Upper lobe of left lung (tissue), 6 donors: ENCODE measurements around the gene CMTM8. TPM values are rescaled to one million over a fixed set of nuclear protein-coding genes. Genes with fewer than 3 reads are reported as not detected.

Experiments used
- ATAC-seq, 2 donors: fragments of 200-7000 bp; cut with Tn5 transposase; one replicate each; pipeline ENCODE4 v1.9.1; 2022; ENCODE audit warnings: mild to moderate bottlenecking in 2 of 2, moderate library complexity in 2 of 2; ENCODE audit not compliant: low FRiP score in 2 of 2
- DNase-seq, 2 donors: peaks; one replicate each; pipeline ENCODE4 v3.0.0-alpha.2; 2019 to 2020
- H3K27ac ChIP-seq, 4 donors: fragments of 200-600 bp; sonication (generic); one replicate each; pipeline ENCODE4 v1.5.1; 2016 to 2019
- H3K27me3 ChIP-seq, 4 donors: fragments of 200-600 bp; sonication (generic); one replicate each; pipeline ENCODE4 v1.5.1; 2017 to 2019
- H3K36me3 ChIP-seq, 4 donors: fragments of 200-600 bp; sonication (generic); one replicate each; pipeline ENCODE4 v1.5.1; 2016 to 2019
- H3K4me1 ChIP-seq, 4 donors: fragments of 200-600 bp; sonication (generic); one replicate each; pipeline ENCODE4 v1.5.1; 2018 to 2019
- H3K4me3 ChIP-seq, 4 donors: fragments of 200-600 bp; sonication (generic); one replicate each; pipeline ENCODE4 v1.5.1; 2017 to 2019; ENCODE audit warnings: mild to moderate bottlenecking in 2 of 4, moderate library complexity in 1 of 4
- H3K9me3 ChIP-seq, 4 donors: fragments of 200-600 bp; sonication (generic); one replicate each; pipeline ENCODE4 v1.5.1; 2018 to 2019
- CTCF ChIP-seq, 6 experiments: fragments of 450-650 bp in 4 of 6; fragments of 200-600 bp in 2 of 6; sonication (generic) in 2 of 6; IDR thresholded peaks; one replicate each; pipeline ENCODE4 v1.5.1; 2016 to 2019; ENCODE audit warnings: antibody characterized with exemption in 6 of 6
- EP300 ChIP-seq, 4 donors: sonication (generic); formaldehyde crosslinking; IDR thresholded peaks; one replicate each; pipeline ENCODE4 v1.5.1; 2017; ENCODE audit warnings: antibody characterized with exemption in 4 of 4, control low read depth in 2 of 4
- POLR2A ChIP-seq, 4 donors: fragments of 450-650 bp; IDR thresholded peaks; one replicate each; pipeline ENCODE4 v1.5.1; 2016 to 2017; ENCODE audit warnings: antibody characterized with exemption in 4 of 4, mild to moderate bottlenecking in 2 of 4
- POLR2AphosphoS5 ChIP-seq, 2 donors: sonication (generic); formaldehyde crosslinking; IDR thresholded peaks; one replicate each; pipeline ENCODE4 v1.5.1; 2017; ENCODE audit warnings: antibody characterized with exemption in 2 of 2
- WGBS, 2 donors: methylation state at CpG; one replicate each; pipeline ENCODE4 v1.1.5; 2017 to 2018; 5-methylcytosine and 5-hydroxymethylcytosine counted together
- total RNA-seq, 6 donors: library from RNA; depleted of rRNA in 4 of 6; stranded (reverse); fragments of >200 nt in 4 of 6; gene quantifications; one replicate each; pipeline versions ENCODE4 v1.1.0 to v1.2.1, GENCODE V29; 2016 to 2021
- donor health status: DM: no; HTN: no; CAD: no; lungs with moderate emphysema.
- donor health status: DM: no; HTN: yes; CAD: no; lungs with severe emphysema.

Gene CMTM8
- total RNA-seq, 6 donors from 2014 or later: 10.5 to 28.9 (median 19.6) TPM

- H3K4me1 ChIP-seq: peaks cover 0 to 11% (median 5%) of the 10 kb centered on the region in 4 donors
- no peaks in the 10 kb centered on the region for H3K27me3 ChIP-seq
- ATAC-seq (no peak), DNase-seq (no peak)
- TF ChIP-seq POLR2AphosphoS5 (IDR thresholded peaks at IDR 0.05) (no peak), POLR2A (IDR thresholded peaks at IDR 0.05) (no peak), CTCF (IDR thresholded peaks at IDR 0.05) (no peak)
- no peaks in the 10 kb centered on the region for H3K9me3 ChIP-seq
- no peaks in the 10 kb centered on the region for H3K36me3 ChIP-seq
- H3K27ac ChIP-seq: no peak overlapping the region
- 90 to 94% methylated on average over 5 to 6 of the region's 6 CpGs for WGBS, 2 donors
- H3K4me3 ChIP-seq: no peak overlapping the region
These were observed 74.7 kb downstream of the CMTM8 start for GRCh38 chr3:32313169-32313568.

- no peak for DNase-seq
- Histone ChIP-seq H3K4me3 (no peak overlapping the region), H3K4me1 (peaks cover 0 to 11% (median 5%) of the 10 kb centered on the region in 4 donors), H3K27ac (peak overlapping the region in 1 of 4 donors; percentile 2), H3K27me3 (no peaks in the 10 kb centered on the region), H3K36me3 (no peaks in the 10 kb centered on the region), H3K9me3 (no peaks in the 10 kb centered on the region)
- 50 to 56% methylated on average over 5 of the region's 5 CpGs for WGBS, 2 donors
- TF ChIP-seq EP300 (IDR thresholded peaks at IDR 0.05): no peak
- TF ChIP-seq POLR2AphosphoS5 (IDR thresholded peaks at IDR 0.05): no peak
- TF ChIP-seq CTCF (IDR thresholded peaks at IDR 0.05): no peak
- TF ChIP-seq POLR2A (IDR thresholded peaks at IDR 0.05): no peak
- ATAC-seq: no peak
These were observed 75.4 kb downstream of the CMTM8 start for GRCh38 chr3:32313723-32314473.

GRCh38 chr3:32315441-32315840 lies 77.0 kb downstream of the CMTM8 start:
- no peak overlapping the region for H3K27ac ChIP-seq
- H3K27me3 ChIP-seq: no peaks in the 10 kb centered on the region
- H3K4me3 ChIP-seq: no peak overlapping the region
- DNase-seq (no peak), ATAC-seq (no peak)
- no peaks in the 10 kb centered on the region for H3K36me3 ChIP-seq
- 96% methylated on average over 3 of the region's 3 CpGs; no CpG with 5 or more reads in 1 of the 2 donors for WGBS, 2 donors
- TF ChIP-seq POLR2AphosphoS5 (IDR thresholded peaks at IDR 0.05) (no peak), CTCF (IDR thresholded peaks at IDR 0.05) (no peak), EP300 (IDR thresholded peaks at IDR 0.05) (no peak), POLR2A (IDR thresholded peaks at IDR 0.05) (no peak)
- no peaks in the 10 kb centered on the region for H3K9me3 ChIP-seq
- peaks cover 0 to 14% (median 3%) of the 10 kb centered on the region in 4 donors for H3K4me1 ChIP-seq

GRCh38 chr3:32316319-32316718 lies 77.8 kb downstream of the CMTM8 start:
- Histone ChIP-seq H3K4me3 (no peak overlapping the region), H3K27ac (no peak overlapping the region), H3K36me3 (no peaks in the 10 kb centered on the region), H3K4me1 (peaks cover 0 to 23% (median 6%) of the 10 kb centered on the region in 4 donors), H3K9me3 (no peaks in the 10 kb centered on the region), H3K27me3 (no peaks in the 10 kb centered on the region)
- 68 to 70% methylated on average over 2 of the region's 2 CpGs for WGBS, 2 donors
- ATAC-seq: no peak
- TF ChIP-seq CTCF (IDR thresholded peaks at IDR 0.05): no peak
- no peak for TF ChIP-seq POLR2A (IDR thresholded peaks at IDR 0.05)
- TF ChIP-seq POLR2AphosphoS5 (IDR thresholded peaks at IDR 0.05): no peak
- TF ChIP-seq EP300 (IDR thresholded peaks at IDR 0.05): no peak
- DNase-seq: no peak

GRCh38 chr3:32316976-32317375 lies 78.5 kb downstream of the CMTM8 start:
- peaks cover 0 to 30% (median 9%) of the 10 kb centered on the region in 4 donors for H3K4me1 ChIP-seq
- no peaks in the 10 kb centered on the region for H3K27me3 ChIP-seq
- DNase-seq (no peak), ATAC-seq (no peak)
- TF ChIP-seq CTCF (IDR thresholded peaks at IDR 0.05): no peak
- no peak for TF ChIP-seq POLR2A (IDR thresholded peaks at IDR 0.05)
- no peak for TF ChIP-seq POLR2AphosphoS5 (IDR thresholded peaks at IDR 0.05)
- TF ChIP-seq EP300 (IDR thresholded peaks at IDR 0.05): no peak
- H3K36me3 ChIP-seq: no peaks in the 10 kb centered on the region
- WGBS, 2 donors: 47 to 48% methylated on average over 2 of the region's 2 CpGs
- H3K27ac ChIP-seq: no peak overlapping the region
- no peaks in the 10 kb centered on the region for H3K9me3 ChIP-seq
- H3K4me3 ChIP-seq: no peak overlapping the region
